Measurements from ENCODE around the gene ARL5C.

ARL5C gene

DNA sequence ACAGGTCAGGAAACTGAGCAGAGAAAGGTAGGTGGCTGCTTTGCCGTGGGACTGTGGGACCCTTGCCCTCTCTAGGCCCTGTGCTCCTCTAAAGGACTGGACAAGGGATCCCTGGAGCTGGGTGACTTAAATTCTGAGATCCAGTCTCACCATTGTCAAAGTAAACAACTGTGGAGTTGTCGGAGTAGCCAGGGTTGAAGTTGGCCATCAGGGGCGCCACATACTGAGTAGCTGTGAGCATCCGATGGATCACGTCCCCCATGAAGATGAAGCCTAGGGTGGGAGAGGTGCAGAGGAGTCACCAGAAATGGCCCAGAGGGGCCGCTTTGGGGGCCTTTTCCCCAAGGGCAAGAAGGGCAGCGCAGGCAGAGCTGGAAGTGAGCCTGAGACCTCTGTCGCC lies 58.0 kb downstream of the ARL5C start:
- Histone ChIP-seq H3K4me3 (ENCODE audit: control insufficient read depth in 1 of 7, extremely low read depth in 1 of 7, insufficient read depth in 4 of 7, low read depth in 2 of 7, low read length in 6 of 7) (no peak overlapping the region), H3K36me3 (ENCODE audit: control insufficient read depth in 4 of 4, insufficient read depth in 4 of 4, low read length in 3 of 4) (no peaks in the 10 kb centered on the region), H3K27me3 (replicated peaks in 2 of 5; ENCODE audit: control insufficient read depth in 4 of 5, insufficient read depth in 5 of 5, low read length in 4 of 5) (peaks cover 0 to 58% (median 3%) of the 10 kb centered on the region in 5 experiments), H3K4me1 (ENCODE audit: control extremely low read depth in 1 of 4, control insufficient read depth in 4 of 4, insufficient read depth in 4 of 4, low read length in 3 of 4) (no peaks in the 10 kb centered on the region), H3K9me3 (ENCODE audit: control extremely low read depth in 1 of 5, control insufficient read depth in 4 of 5, insufficient read depth in 2 of 5, low read depth in 1 of 5, low read length in 4 of 5) (no peaks in the 10 kb centered on the region), H3K27ac (ENCODE audit: insufficient read depth in 1 of 2, low read depth in 1 of 2, low read length in 2 of 2, poor library complexity in 1 of 2, severe bottlenecking in 2 of 2) (no peak overlapping the region)
- 86% methylated on average over 5 of the region's 8 CpGs for WGBS (ENCODE audit: insufficient coverage)
- ChIA-PET CTCF (interaction anchor here (1.5 kb wide), 1 partner anchor 11 kb away, joined by 4 read pairs; no protein-coding TSS in a partner anchor), POLR2A (no interaction called here)
- DNase-seq, result no peak

DNA sequence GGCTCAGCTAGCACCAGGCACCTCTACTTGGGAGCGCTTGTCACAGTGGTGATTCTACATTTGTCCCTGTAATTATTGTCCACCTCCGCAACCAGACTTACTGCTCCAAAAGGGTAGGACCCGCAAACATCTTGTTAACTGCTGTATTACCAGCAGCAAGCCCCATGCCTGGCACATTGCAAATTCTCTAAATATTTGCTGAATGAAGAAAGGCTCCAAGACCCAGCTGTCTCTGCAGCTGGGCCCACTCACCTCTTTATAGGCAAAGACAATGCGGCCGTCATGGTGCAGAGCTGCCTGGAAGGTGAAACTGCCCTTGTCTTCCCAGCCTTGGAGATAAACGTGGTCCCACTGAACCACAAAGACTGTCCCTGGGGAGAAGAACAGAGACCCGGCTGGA lies 58.8 kb downstream of the ARL5C start:
- H3K27me3 ChIP-seq (replicated peaks in 2 of 5; ENCODE audit: control insufficient read depth in 4 of 5, insufficient read depth in 5 of 5, low read length in 4 of 5), result peaks cover 0 to 58% (median 3%) of the 10 kb centered on the region in 5 experiments
- 100% methylated on average over 6 of the region's 7 CpGs for WGBS (ENCODE audit: insufficient coverage)
- H3K9me3 ChIP-seq (ENCODE audit: control extremely low read depth in 1 of 5, control insufficient read depth in 4 of 5, insufficient read depth in 2 of 5, low read depth in 1 of 5, low read length in 4 of 5), result no peaks in the 10 kb centered on the region
- DNase-seq, result no peak
- H3K27ac ChIP-seq (ENCODE audit: insufficient read depth in 1 of 2, low read depth in 1 of 2, low read length in 2 of 2, poor library complexity in 1 of 2, severe bottlenecking in 2 of 2), result no peak overlapping the region
- POLR2A ChIA-PET, result interaction anchor here (0.6 kb wide), 1 partner anchor 14 kb away, joined by 3 read pairs; no protein-coding TSS in a partner anchor
- H3K4me3 ChIP-seq (ENCODE audit: control insufficient read depth in 1 of 7, extremely low read depth in 1 of 7, insufficient read depth in 4 of 7, low read depth in 2 of 7, low read length in 6 of 7), result no peak overlapping the region
- H3K36me3 ChIP-seq (ENCODE audit: control insufficient read depth in 4 of 4, insufficient read depth in 4 of 4, low read length in 3 of 4), result no peaks in the 10 kb centered on the region
- H3K4me1 ChIP-seq (ENCODE audit: control extremely low read depth in 1 of 4, control insufficient read depth in 4 of 4, insufficient read depth in 4 of 4, low read length in 3 of 4), result no peaks in the 10 kb centered on the region
- CTCF ChIA-PET, result interaction anchor here (0.6 to 1.5 kb wide), 2 partner anchors 12 to 236 kb away, joined by 3 to 4 read pairs; no protein-coding TSS in a partner anchor
